ENCODE data around the gene PACSIN2. TPM values are rescaled to one million over a fixed set of nuclear protein-coding genes. Genes with fewer than 3 reads are reported as not detected.

The PACSIN2 gene
- total and polyA plus RNA-seq, 2 of the 13 experiments (the other 11 are each of a cell fraction or from before 2014, with no cell fraction given) = 54.1 to 68.8 TPM

GRCh38 chr22:42928969-42929837 is 85.7 kb downstream of the PACSIN2 start (continued):
- TF ChIP-seq, protein P1, sequence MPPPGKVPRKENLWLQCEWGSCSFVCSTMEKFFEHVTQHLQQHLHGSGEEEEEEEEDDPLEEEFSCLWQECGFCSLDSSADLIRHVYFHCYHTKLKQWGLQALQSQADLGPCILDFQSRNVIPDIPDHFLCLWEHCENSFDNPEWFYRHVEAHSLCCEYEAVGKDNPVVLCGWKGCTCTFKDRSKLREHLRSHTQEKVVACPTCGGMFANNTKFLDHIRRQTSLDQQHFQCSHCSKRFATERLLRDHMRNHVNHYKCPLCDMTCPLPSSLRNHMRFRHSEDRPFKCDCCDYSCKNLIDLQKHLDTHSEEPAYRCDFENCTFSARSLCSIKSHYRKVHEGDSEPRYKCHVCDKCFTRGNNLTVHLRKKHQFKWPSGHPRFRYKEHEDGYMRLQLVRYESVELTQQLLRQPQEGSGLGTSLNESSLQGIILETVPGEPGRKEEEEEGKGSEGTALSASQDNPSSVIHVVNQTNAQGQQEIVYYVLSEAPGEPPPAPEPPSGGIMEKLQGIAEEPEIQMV (CRISPR knock-in tag; IDR thresholded peaks at IDR 0.05; ENCODE audit: low read depth) = no peak
- TF ChIP-seq ZNF33B (CRISPR knock-in tag; IDR thresholded peaks at IDR 0.05) = no peak

DNA sequence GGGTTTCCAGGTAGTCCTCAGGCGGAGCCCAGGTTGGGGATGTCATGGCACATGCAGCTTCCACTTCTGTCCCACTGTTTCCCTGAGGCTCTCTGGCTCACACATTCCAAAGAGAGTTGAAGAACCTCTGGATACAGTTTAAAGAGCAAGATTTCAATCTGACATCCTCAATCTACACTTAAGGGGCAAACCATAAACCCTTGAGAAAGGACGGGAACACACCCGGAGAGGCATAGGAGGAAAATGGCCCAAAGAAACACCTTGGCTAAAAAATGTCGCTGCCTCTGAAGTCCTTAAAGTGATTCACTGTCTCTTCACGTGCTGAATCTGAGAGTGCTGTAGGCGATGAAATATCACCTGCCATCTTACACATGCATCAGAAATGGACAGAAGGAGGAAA is 87.0 kb downstream of the PACSIN2 start:
- H3K36me3 ChIP-seq (replicated peaks in 1 of 2; ENCODE audit: control insufficient read depth in 1 of 2, insufficient read depth in 2 of 2, low read length in 2 of 2) = peaks cover 0 to 7% of the 10 kb centered on the region in 2 experiments; a peak in 3 of 5 replicates
- no peak overlapping the region for H3K4me2 ChIP-seq (ENCODE audit: low read depth, low read length)
- WGBS (ENCODE audit: low lambda C conversion rate) = 82% methylated on average over 6 of the region's 6 CpGs
- FAIRE-seq = no peak
- no peaks in the 10 kb centered on the region for H3K27me3 ChIP-seq (ENCODE audit: control insufficient read depth in 1 of 2, insufficient read depth in 2 of 2, low read length in 2 of 2)
- intact Hi-C loops (cut with micrococcal nuclease; ENCODE audit: unreplicated experiment) = loop anchor here (2.0 to 5.0 kb wide), 2 partner anchors 13 to 34 kb away; no protein-coding TSS in a partner anchor
- DNase-seq (ENCODE audit: low spot score) = no peak
- no TSS peak for BruUV-seq (replicated peaks)
- H3K79me2 ChIP-seq (ENCODE audit: insufficient read depth, low read length) = peaks cover 85% of the 10 kb centered on the region
- H3K9ac ChIP-seq (ENCODE audit: insufficient read depth, low read depth, low read length) = no peak overlapping the region
- TF ChIP-seq RBM22 (optimal IDR thresholded peaks at IDR 0.05; ENCODE audit: low read length) (peak; percentile 33), YEATS2 (CRISPR knock-in tag; IDR thresholded peaks at IDR 0.05; ENCODE audit: borderline replicate concordance) (no peak)
- no peak overlapping the region for H2AFZ ChIP-seq (ENCODE audit: low read length)
- ChIA-PET POLR2A (no interaction called here), CTCF (ENCODE audit: low intra/inter-chr PET ratio, low total read pairs) (no interaction called here)
- H3K9me3 ChIP-seq (ENCODE audit: low read length) = no peaks in the 10 kb centered on the region
- H3K4me3 ChIP-seq (replicated peaks in 1 of 3; ENCODE audit: insufficient read depth in 1 of 3, low read depth in 2 of 3, low read length in 3 of 3) = no peak overlapping the region
- ATAC-seq = no peak
- peaks cover 38% of the 10 kb centered on the region for H4K20me1 ChIP-seq (ENCODE audit: insufficient read depth, low read length)
- no peak overlapping the region for H3K27ac ChIP-seq (ENCODE audit: extremely low read length, insufficient read depth, low read length)
- in situ Hi-C loops (cut with HindIII; ENCODE audit: extremely low pct_ligation_motif_present, low pct_unique_long_range_greater_than_20kb) = no loop called here
- H3K4me1 ChIP-seq (ENCODE audit: insufficient read depth, low read length) = peaks cover 69% of the 10 kb centered on the region
